CD4-positive, alpha-beta T cell treated with Interferon gamma for 1 hour (primary cell): ENCODE measurements around the gene CFAP100.

Experiments used
- DNase-seq: peaks from one replicate; pipeline ENCODE4 v3.0.0-alpha.2; 2020

CFAP100 gene

DNA sequence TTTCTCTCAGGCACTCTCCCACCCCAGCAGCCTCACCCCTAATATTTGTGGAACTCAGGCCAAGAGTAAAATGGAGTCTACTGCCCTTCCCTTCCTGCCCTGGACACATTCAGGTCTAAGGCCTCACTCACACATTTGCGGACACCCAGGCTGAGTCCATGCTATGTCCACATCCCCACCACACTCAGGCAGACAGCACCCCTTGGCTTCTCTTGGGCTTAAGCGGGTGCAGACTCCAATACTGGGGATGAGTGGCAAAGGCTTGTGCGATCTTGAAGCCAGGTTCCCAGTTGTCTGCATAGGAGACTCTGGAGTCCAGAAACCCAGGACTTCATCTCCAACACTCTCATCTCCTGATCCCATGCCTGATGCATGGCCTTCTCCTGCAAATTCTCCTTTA lies 17.5 kb upstream of the CFAP100 start:
- DNase-seq: no peak

DNA sequence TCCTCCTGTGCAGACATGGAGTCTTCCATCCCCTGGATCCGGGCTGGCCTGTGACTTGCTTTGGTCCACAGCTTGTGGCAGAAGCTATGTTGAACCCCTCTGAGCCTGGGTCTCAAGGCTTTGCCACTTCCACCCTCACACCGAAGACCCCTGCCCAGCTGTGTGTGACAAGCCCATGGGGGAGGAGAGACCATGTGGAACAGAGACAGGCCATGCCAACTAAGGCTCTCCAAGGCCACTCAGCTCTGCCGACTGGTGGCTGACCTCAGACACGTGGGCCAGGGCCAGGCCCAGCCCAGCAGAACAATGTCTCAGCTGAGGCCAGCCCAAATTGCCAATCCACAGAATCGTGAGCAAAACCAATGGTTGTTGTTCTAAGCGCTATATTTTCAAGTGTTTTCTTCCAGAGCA lies 16.4 kb upstream of the CFAP100 start:
- no peak for DNase-seq

DNA sequence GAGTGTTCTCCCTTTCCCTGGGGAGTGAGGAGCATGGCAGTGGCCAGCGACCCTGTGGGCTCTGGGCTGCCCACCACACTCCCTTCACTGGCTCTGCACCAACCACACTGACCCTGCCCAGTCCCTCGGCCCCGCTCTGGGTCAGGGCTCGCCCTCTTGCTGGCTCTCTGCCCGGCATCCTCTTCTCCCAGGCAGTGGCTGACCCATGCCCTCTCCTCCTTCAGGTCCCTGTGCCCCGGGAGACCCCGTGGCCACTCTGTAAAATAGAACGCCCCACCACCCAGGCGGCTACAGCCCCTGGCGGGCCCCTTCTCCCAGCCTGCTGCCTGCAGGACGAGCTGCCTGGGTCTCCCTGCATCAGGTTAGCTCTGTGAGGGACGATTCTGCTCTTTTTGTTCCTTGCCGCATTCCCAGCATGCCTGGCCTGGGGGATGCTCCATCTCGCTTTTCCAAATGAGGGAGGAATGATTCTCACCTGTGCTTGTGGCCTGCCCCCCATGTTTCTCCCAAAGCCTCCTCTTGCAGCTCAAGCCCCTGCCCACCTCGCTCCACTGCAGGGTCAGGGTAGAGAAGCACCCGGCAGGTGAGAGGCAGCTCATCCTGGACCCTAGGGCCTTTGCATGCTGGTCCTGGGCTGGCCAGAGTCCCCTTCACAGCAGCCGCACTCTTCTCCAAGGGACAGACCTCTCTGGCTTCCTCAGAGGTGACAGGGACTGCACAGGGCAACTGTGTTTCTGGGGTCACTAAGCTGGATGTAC lies 14.5 kb upstream of the CFAP100 start:
- no peak for DNase-seq

DNA sequence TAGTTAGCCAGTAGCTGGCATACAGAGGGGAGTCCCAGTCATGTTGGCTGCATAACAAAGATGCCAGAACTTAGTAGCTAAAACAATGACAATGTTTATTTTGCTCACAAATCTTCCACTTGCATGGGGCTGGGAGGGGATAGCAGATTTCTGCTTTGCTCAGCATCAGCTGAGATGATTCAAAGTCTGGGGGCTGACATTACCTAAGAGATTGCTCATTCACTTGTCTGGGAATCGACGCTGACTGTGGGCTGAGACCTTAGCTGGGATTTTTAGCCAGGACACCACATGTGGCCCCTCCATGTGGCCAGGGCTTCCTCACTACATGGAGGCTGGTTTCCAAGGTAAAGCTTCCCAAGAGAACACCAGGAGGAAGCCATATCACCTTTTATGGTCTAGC lies 12.7 kb upstream of the CFAP100 start:
- DNase-seq: no peak

DNA sequence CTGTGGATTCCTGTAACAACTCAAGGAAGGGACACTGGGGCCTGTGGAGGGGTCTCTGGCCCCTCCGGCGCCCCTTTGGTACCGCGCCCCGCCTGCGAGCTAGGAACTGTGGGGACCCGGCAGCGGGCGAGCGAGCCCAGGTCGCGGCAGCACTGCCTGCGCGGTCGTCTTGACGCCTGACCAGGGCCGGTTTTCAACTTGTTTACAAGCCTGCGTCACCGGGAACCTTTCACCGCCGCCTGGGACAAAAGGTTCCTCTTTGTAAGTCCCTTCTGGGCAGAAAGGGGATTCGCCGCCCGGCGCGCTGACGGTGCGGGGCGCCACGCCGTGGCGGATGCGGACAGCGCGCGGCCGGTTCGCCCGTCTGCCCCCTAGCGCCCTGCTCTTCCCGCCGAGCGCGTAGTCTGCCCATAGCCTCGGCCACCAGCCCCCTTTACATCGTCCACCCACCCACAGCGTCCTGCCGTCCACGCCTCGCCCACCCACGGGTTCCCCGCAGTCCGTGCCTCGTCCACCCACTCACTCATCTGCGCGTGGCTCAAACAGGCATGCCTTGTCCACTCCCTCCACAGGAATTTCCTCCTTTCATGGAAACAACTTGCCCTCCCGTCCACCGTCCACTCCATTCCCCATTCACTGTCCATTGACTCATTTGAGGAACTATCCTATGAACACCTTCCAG lies 5.5 kb upstream of the CFAP100 start:
- DNase-seq: peak; percentile 69

DNA sequence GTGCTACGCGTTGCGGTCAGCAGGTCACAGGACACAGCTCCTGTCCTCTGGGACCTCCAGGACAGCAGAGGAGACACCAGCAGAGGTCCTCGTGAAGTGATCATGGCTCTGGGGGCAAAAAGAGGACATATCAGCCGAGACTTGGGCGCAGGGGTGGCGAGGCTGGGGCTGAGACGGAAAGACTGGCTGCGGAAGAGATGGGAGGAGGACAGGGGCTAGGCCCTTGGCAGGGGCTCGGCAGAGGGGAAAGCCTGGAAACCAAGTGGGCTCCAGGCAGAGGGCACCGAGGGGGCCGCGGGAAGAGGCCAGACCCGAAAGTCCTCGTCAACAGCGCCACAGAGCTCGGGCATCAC lies 4.9 kb upstream of the CFAP100 start:
- DNase-seq: no peak

DNA sequence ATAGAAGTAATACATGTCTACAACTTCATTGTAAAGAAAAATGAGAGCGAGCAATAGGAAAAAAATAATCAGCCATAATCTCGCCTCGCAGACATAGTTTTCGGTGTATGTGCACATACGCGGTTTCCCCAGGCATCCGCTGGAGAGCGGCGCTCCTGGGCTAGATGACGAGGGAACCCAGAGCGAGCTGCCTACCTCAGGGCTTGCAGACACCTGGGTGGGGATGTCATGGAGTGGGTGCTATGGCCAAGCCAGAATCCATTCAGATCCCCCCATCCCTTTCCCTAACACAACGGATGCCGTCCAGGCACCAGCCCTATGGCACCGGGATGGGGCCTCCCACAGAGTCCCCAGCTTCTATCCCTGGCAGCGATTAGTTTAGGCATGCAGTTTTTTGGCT lies 4.5 kb upstream of the CFAP100 start:
- no peak for DNase-seq

DNA sequence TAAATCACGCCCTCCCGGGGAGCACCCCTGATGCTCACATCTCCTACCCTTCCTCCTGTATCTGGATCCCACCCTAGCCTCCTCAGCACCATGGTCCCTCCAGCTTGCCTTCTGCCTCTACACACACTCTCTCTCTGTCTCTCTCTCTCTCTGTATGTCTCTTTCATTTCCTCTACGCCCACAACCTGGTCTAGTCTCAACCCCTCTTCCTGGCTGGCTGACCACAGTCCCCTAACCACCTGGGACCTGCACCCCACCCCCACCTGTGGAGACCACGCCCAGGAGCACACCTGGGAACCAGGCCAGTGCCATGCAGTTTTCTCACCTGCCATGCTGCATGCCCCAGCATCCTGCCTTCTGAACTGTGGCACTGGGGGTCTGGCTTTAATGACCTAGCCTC lies 4.0 kb upstream of the CFAP100 start:
- no peak for DNase-seq

DNA sequence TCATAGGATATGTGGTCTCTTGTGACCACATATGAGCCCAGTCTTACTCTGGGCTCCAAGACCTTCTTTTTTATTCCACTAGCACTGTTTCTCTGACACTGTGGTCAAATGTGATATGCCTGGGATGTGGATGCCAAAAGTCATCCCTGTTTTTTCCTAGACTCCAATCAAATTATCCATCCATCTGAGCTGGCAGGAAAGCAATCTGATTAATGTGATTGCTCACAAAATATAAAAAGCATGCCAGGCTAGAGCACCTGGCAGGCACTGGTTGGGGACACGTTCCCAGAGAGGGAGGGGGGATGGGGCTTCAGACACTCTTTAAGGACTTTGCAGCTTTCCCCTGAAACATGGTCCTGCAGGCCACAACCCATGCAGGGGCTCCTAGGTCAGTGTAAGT lies 3.1 kb upstream of the CFAP100 start:
- no peak for DNase-seq

DNA sequence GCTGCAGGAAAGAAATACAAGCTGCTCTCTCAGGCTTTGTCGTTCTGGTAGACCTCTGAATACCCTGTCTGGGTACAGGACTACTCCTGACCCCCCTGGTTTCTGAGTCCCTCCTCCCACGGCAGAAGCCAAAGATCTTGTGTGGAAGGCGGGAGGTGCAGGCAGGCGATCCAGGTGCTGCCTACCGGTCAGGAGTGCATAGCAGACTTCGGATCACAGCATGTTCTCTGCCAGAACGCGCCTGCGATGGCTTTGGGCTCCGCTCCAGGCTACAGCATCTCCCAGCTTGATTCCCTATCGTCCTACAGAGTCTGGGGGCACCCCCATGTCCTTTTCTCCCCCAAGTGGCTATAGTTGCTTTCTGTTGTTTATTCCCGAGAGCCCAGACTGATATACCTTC lies 2.5 kb upstream of the CFAP100 start:
- DNase-seq: no peak

DNA sequence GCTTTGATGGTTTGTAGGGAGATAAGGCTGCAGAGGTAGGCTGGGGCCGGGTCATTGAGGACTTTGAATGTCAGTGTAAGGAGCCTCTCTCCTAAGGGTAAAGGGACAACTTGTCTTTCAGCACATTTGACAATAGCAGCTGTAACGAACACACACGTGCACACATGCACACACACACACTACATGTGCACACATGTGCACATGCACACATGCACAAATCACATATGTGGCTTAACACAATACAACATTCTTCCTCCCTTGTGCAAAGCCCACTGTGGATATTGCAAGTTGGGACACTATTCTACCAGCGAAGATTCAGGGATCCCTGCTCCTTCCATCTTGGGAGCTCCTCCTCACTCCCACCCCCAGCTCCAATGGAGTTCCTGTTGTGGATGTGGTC lies 1.1 kb upstream of the CFAP100 start:
- DNase-seq: no peak

DNA sequence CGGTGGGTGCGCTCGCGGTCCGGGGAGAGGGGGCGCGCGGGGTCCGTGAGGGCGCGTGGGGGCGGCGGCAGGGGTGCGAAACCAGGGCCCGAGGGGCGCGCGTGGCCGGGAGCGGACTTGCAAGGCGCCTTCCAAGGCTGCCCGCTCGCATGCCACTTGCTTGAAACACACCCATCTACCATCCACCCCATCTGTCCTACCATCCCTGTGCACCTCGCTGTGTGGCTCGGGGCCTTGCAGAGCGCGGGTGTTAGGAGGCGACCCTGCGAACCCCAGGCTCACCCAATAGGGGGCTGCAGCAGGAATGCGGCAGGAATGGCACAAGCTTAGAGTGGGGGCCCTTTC lies 240 bp downstream of the CFAP100 start:
- DNase-seq: no peak

DNA sequence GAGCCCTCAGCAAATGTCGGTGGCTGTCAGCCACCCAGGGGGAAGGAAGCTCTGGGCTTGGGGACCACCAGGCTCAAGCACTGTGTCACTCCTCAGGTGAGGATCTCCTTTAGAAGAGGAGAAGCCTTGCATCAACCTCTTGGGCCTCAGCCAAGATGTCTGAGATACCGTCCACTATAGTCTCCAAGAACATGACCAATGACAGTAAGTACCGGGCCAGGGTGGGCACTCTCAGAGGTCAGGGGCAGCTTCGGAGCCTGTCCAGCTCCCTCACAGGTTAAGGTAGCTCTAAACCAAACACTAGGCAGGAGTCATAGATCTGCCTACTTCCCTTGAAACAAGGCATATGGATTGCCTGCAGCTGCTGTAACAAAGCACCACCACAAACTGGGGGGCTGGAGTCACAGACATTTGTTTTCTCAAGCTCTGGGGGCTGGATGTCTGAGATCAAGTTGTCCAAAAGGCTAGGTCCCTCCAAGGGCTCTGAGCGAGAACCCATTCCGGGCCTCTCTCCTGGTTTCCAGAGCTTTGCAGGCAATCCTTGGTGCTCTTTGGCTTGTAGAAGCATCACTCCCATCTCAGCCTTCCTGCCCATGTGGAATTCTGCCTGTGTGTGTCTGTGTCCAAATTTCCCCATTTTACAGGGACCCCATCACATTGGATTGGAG lies 1.3 kb downstream of the CFAP100 start:
- no peak for DNase-seq

DNA sequence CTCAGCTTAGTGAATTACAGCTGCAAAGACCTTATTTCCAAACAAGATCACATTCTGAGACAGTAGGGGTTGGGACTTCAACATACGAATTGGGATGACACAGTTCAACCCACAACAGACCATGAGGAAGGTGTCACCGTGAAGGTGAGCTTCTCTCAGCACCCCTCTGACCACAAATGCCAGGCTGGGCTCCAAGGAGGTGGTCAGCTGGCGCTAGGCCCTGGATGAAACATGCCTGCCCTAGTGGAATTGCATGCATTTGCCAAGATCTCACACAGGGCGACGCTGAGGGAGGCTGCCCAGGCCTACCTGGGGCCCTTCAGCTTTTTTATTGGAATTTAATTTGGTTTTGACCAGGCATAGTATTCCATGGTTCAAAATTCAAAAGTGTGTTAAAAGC lies 1.8 kb downstream of the CFAP100 start:
- no peak for DNase-seq

DNA sequence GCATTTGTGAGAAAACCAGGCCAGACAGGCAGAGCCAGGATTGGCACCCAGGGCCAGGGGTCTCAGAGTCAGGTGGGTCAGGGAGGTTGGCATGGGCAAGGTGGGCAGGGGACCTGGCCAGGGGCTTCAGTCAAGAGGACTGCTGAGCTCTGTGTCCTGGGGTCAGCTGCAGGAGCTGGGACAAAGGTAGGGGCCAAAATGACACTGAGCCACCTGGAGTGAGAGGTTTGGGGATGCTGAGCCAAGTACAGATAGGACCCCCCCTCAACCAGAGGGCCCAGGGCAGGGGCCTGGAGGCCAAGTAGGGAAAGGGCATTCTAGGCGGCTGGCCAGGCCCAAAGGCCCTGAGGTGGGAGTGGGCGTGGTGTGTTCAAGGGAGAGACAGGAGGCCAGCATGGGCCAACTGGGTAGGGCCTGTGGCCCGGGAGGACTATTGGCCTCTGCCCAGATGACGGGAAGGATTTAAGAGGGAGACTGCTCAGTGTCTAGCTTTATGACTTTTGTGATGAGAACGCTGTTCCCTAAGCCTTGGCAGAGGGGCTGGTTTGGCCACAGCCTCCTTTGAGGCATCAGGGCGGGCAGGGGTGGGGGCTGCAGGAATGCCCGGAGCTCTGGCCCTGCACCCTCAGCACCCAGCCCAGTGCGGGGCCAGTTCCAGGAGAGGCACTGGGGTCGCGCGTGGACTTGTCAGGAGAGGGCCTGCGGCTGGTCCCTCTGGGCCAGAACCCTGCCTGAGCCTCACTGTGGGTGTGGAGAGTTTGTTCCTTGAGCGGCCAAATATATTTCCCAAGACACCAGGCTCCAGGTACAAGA lies 3.1 kb downstream of the CFAP100 start:
- DNase-seq: no peak

DNA sequence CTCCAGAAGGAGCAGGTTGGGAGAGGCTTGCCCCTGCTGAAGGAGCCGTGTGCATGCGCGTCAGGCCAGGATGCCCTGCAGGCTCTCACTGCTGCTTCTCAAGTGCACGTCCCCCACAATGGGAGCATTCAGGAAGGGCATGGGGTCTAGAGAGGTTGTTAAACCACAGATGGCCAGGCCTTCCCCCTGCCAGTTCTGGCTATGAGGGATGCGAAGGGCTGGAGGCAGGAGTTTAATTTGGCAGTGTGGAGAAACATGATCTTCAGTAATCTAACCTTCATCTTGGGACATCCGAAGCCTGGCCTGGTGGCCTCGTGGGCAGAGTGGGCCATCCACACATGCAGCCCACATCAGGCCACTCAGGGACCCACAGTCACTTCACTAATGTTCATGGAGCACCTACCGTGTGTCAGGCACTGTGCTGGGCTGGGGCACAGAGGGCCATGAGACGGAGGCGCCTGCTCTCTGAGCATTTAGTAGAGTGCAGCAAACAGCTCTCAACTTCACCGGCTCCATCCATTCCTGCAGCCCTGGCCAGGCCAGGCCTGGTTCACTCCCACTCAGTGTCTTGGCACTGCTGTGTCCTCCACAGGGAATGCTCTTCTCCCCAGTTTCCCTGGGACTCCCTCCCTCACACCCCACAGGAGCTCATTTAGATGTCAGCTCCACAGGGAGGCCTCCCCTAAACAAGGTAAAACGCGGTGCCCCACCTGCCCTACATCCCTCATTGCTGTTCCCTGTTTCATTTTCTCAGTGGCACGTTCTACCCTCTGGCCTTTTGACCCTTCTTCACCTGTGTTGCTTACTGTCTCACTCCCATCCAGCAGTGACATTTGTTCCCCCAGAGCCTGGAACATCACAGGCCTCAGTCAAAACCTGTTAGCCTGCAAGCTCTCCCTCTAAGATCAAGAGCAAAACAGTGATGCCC lies 4.0 kb downstream of the CFAP100 start:
- no peak for DNase-seq

DNA sequence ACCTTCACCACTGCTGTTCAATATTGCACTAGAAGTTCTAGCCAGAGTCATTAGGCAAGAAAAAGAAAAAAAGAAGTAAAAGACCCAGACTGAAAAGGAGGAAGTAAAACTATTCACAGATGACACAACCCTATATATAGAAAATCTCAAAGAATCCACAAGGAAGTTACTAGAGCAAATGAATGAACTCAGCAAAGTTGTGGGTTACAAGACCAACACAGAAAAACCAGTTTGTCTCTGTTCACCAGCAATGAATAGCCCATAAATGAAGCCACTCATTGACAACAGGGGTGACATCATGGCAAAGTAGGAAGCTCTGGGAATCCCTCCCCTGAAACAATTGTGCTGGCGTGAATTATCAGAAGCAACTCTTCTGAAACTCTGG lies 4.6 kb downstream of the CFAP100 start:
- no peak for DNase-seq

DNA sequence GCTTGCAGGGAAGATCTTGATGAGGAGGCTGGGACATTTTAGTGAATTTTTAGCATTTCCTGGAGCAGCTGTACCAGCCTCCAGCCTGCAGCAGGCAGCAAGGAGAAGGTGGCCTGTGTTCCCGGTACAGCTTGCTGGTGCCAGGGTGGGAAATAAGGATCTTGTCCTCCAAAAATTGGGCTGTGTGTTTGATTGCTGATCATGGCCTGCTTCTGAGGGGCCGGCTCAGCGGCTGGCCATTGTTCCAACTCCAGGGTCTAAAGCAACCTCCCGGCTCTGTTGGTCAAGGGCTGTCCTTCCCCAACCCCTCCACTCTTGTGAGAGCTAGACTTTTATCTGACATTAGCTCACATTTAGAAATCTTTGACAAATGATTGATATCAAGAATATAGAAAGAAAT lies 5.0 kb downstream of the CFAP100 start:
- DNase-seq: no peak

DNA sequence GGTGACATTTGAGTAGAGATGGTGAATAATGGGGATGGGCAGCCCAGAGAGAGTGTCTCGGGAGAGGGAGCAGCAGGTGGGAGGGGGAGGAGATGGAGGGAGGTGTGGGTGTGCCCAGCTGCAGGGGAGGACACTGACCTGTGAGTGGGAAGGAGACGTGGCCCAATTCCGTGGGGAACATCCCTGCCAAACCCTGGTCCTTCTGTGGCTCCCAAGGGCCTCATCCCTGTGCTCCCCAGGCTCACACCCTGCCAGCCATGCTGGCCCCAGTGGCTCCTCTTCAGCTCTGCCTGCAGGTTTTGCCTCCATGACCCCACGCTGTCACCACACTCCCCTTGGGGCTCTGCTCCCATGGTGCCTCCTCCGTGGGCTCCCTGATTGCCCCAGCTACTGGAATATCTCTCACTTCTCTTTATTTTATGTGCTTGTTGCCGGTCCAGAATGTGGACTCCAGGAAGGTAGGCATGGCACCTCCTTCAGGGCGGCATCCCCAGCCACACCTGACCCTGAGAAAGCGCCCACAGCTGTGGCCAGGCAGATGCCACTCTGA lies 7.0 kb downstream of the CFAP100 start:
- no peak for DNase-seq

DNA sequence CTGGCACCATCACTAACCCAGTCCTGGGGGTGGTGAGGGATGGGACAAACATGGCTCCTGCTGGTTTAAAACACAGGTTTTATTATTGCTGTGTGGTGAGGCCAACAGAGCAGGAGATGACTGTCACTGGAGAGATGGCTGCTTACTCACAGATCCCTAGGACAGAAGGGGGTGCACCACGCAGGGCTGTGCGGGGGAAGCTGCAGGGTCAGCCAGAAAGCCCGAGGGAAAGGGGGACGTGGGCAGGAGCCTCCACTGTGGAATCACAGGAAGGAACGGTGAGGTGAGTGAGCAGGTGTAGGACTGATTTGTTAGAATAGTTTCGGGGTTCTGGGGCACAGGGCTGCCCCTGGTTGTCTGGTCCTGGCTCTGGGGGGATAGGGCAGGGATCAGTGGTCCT lies 7.5 kb downstream of the CFAP100 start:
- no peak for DNase-seq

DNA sequence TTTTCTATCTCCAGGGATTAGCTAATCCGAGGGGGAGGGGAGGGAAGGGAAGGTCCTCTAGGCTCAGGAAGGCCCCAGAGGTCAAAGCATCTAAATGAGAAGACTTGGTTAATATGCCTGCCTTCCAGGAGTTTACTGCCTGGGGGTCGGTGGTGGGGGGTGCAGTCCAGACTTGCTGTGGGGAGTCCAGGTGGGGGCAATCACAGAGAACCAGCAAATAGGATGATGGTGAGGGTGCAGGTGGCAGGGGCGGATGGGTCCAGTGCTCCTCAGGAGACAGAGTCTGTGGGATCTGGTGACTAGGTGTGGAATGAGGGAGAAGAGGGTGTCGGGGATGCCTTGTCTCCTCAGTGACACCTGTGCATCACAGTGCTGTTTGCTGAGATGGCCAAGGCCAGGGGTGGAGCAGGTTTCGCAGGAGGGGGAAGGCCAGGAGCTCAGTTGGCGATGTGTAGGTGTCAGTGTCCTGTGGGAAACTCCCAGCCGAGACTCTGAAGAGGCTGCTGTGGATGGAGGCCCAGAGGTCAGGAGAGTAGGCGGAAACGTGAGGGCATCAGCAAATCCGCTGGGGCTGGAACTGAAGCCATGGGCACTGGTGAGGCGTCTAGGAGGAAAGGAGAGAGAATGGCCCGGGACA lies 8.1 kb downstream of the CFAP100 start:
- no peak for DNase-seq
